ENCODE measurements around the gene TCP10L. TPM values are rescaled to one million over a fixed set of nuclear protein-coding genes. Genes with fewer than 3 reads are reported as not detected.

The TCP10L gene
- total RNA-seq (2013; cell fraction: nucleolus; rRNA removed) = 0.65 and 1.2 TPM in 2 replicates
- total RNA-seq (2014; rRNA removed) (0.11 TPM in 1 of 2 replicates, not detected in the other), total RNA-seq (2014; rRNA removed; fragmentation: Illumina TruSeq; extraction: Trizol) (0.45 TPM in 1 of 2 replicates, not detected in the other), total RNA-seq (2021) (0.35 TPM in 1 of 2 replicates, not detected in the other), polyA plus RNA-seq (2011; rRNA removed) (0.19 and 0.22 TPM in 2 replicates), polyA plus RNA-seq (2014; fragmentation: Illumina TruSeq; extraction: Trizol) (0.21 and 0.43 TPM in 2 replicates), polyA plus RNA-seq (2014; fragmentation: Nextera tagmentation; extraction: Ambion mirVana) (under 1 TPM in 1 of 2 experiments, not detected in 1; 0.15 TPM), polyA plus RNA-seq (2014; rRNA removed) (not detected in 2 replicates), polyA plus RNA-seq (2016; fragmentation: Nextera tagmentation; extraction: Ambion mirVana) (under 1 TPM; 0.16 to 0.24 TPM), polyA minus RNA-seq (2011; rRNA and poly(A)+ RNA removed) (not detected in 2 replicates), Bru-seq, nascent RNA (percentile 31 among the genes with signal in this experiment), BruChase-seq, experiment 1, labeled RNA remaining after a 6-hour chase (percentile 51 among the genes with signal in this experiment), BruChase-seq, experiment 2, labeled RNA remaining after a 2-hour chase (percentile 44 among the genes with signal in this experiment)
- 0.38 TPM for polyA plus RNA-seq (2011; ENCODE audit: low read depth)
- 0.03 and 0.27 TPM in 2 replicates for polyA plus RNA-seq (2011; cell fraction: cytosol; rRNA removed)
- polyA plus RNA-seq (2011; cell fraction: nucleus; rRNA removed) = 0.07 and 0.15 TPM in 2 replicates
- polyA plus RNA-seq (2012) = 0.52 and 0.53 TPM in 2 replicates
- polyA minus RNA-seq (2011; cell fraction: cytosol; rRNA and poly(A)+ RNA removed) = not detected in 2 replicates
- not detected in 2 replicates for polyA minus RNA-seq (2011; cell fraction: nucleus; rRNA and poly(A)+ RNA removed)
- long read RNA-seq, experiment 1 = 0 reads
- long read RNA-seq, experiment 2 = 0 reads

GRCh38 chr21:32585042-32585710, at the start of gene TCP10L:
TCP10L (minus strand) TSS chr21:32585523; CDS start chr21:32584304, 1,219 bp downstream.
- CTCF ChIA-PET = interaction anchor here (1.8 kb wide), 1 partner anchor 16 kb away, joined by 4 read pairs; no protein-coding TSS in a partner anchor
- WGBS (ENCODE audit: insufficient coverage, insufficient replicate concordance, low lambda C conversion rate, missing lambda C conversion rate) = 53% methylated on average over 17 of the region's 17 CpGs
- intact Hi-C loops (cut with micrococcal nuclease; ENCODE audit: unreplicated experiment) = no loop called here

More at GRCh38 chr21:32585042-32585710, at the start of gene TCP10L:
- no peaks in the 10 kb centered on the region for H3K79me2 ChIP-seq (ENCODE audit: control insufficient read depth, insufficient read depth, low read length)
- ChIA-PET RAD21 (ENCODE audit: unreplicated experiment) (no interaction called here), POLR2A (interaction anchor here (0.8 kb wide), 1 partner anchor 10 kb away, joined by 3 read pairs; no protein-coding TSS in a partner anchor), SMC1A (ENCODE audit: uncharacterized antibody, unreplicated experiment) (no interaction called here)
- H3K27ac ChIP-seq (ENCODE audit: control insufficient read depth, insufficient read depth) = no peak within 1 kb of the TSS
- in situ Hi-C loops (cut with MboI) = no loop called here
- H3K9me3 ChIP-seq (replicated peaks; ENCODE audit: control insufficient read depth, insufficient read depth, low read length) = no peaks in the 10 kb centered on the region
- BruUV-seq (replicated peaks) = no TSS peak
- TF ChIP-seq SMARCA5 (IDR thresholded peaks at IDR 0.05) (no peak), E2F4 (IDR thresholded peaks at IDR 0.05; ENCODE audit: low read depth, low read length) (no peak), ZNF274 (IDR thresholded peaks at IDR 0.05; ENCODE audit: insufficient read depth, insufficient read length) (no peak), EED (IDR thresholded peaks at IDR 0.05; ENCODE audit: low read depth) (no peak), CBX3 (IDR thresholded peaks at IDR 0.05; ENCODE audit: borderline replicate concordance, low read depth) (no peak), TBL1XR1 (IDR thresholded peaks at IDR 0.05; ENCODE audit: low read depth, low read length) (no peak)
- no peaks in the 10 kb centered on the region for H4K20me1 ChIP-seq (ENCODE audit: control insufficient read depth, insufficient read depth)
- H3K9ac ChIP-seq (ENCODE audit: control insufficient read depth, insufficient read depth, low read length) = no peak within 1 kb of the TSS
- peaks cover 0 to 2% of the 10 kb centered on the region in 2 experiments; a peak in 3 of 4 replicates for H3K27me3 ChIP-seq (replicated peaks in 1 of 2; ENCODE audit: control insufficient read depth in 2 of 2, insufficient read depth in 2 of 2, low read length in 1 of 2)
- H3K36me3 ChIP-seq (ENCODE audit: control insufficient read depth in 2 of 2, insufficient read depth in 2 of 2, low read length in 1 of 2) = no peaks in the 10 kb centered on the region
- H3K4me1 ChIP-seq (ENCODE audit: control insufficient read depth, insufficient read depth, low read length) = no peaks in the 10 kb centered on the region
- H3K4me2 ChIP-seq (ENCODE audit: control insufficient read depth, insufficient read depth) = no peak within 1 kb of the TSS
- H2AFZ ChIP-seq (ENCODE audit: control insufficient read depth, low read depth, low read length) = no peak within 1 kb of the TSS
- DNase-seq (ENCODE audit: low read depth, low spot score) = no peak
- H3K4me3 ChIP-seq = no peak within 1 kb of the TSS
- no peak for FAIRE-seq
- ATAC-seq = no peak
